Stimulated activated CD8-positive, alpha-beta memory T cell treated with anti-CD3 and anti-CD28 coated beads, Interleukin-4, amount 100 ng/mL, for 48 hours (primary cell): ENCODE results near the gene DEDD2.
"Not testable (repeated sequence)": the region's sequence is repeated elsewhere in the genome, so short reads cannot be mapped to it uniquely, and the experiment has no call there.

Experiments used
- DNase-seq: peaks from one replicate; pipeline ENCODE4 v3.0.0-alpha.2; 2020

Gene DEDD2

DNA sequence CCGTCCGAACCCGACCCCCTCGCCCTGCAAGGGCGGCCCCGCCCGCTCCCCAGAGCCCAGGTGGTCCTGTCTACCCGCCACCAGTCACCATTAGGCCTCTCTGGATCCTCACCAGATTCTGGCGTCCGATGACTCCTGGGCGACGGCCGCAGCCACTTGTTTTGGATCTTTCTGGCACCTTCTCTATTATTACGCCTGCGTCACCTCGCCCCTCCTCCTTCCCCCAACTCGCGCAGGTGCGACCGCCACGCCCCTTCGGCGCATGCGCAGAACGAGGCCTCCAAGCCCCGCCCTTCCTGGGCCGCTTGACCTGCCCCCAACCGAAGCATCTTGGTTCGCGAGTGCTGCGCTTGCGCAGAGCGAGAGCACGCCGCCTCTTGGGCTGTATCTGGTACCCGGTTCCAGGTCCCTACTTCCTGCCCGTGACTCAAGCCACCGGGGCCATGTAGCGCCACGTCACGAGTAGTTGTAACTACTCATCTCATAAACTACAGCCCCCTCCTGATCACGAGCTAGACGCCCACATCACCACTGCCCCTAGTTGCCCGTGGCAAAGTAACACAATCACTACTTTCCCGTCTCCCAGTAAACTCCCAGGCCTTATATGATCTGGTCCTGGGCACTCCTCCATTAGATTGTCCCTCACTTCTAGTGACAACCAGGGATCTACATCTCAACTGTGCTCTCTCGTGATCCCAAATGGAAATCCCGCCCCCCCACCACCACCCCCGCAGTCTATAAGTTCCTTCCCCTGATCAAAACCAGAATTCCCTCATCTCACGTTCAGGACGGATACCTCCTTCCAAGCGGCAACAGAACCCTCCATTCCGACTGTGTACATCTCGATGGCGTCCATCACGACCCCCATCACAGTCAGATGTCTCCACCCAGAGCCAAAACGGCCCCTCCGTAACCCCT, at the start of gene DEDD2:
TSS of gene DEDD2 (minus strand) at position 158 of the 918 bp plus-strand sequence. CDS start 670 bp downstream, outside the sequence.
- peak; percentile 100 for DNase-seq

- DNase-seq = not testable (repeated sequence)
Measured at GRCh38 chr19:42266928-42267603, 49.6 kb upstream of the DEDD2 start.

GRCh38 chr19:42266105-42266504, 48.6 kb upstream of the DEDD2 start:
- not testable (repeated sequence) for DNase-seq

- no peak for DNase-seq
Measured at GRCh38 chr19:42261763-42262162, 44.3 kb upstream of the DEDD2 start.

DNA sequence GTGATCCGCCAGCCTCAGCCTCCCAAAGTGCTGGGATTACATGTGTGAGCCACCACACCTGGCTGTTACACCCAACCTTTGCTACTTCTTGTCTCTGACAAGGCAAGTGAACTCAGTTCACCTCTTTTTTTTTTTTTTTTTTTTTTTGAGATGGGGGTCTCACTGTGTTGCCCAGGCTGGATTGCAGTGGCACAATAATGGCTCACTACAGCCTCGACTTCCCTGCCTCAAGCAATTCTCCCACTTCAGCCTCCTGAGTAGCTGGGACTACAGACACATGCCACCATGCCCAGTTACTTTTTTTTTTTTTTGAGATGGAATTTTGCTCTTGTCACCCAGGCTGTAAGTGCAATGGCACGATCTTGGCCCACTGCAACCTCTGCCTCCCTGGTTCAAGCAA, 40.4 kb upstream of the DEDD2 start:
- not testable (repeated sequence) for DNase-seq

GRCh38 chr19:42255766-42256745, 38.6 kb upstream of the DEDD2 start:
- DNase-seq = no peak

- DNase-seq = peak; percentile 94
Measured at GRCh38 chr19:42254850-42255765, 37.6 kb upstream of the DEDD2 start, which contains the start of gene ERF. Gene ERF (minus strand): TSS chr19:42255128. CDS start chr19:42254999, 129 bp downstream.

- peak; percentile 80 for DNase-seq
Measured at GRCh38 chr19:42254089-42254849, 36.8 kb upstream of the DEDD2 start.

GRCh38 chr19:42253245-42254088, 36.0 kb upstream of the DEDD2 start:
- DNase-seq = peak; percentile 72

- no peak for DNase-seq
Measured at GRCh38 chr19:42252365-42253244, 35.1 kb upstream of the DEDD2 start.

DNA sequence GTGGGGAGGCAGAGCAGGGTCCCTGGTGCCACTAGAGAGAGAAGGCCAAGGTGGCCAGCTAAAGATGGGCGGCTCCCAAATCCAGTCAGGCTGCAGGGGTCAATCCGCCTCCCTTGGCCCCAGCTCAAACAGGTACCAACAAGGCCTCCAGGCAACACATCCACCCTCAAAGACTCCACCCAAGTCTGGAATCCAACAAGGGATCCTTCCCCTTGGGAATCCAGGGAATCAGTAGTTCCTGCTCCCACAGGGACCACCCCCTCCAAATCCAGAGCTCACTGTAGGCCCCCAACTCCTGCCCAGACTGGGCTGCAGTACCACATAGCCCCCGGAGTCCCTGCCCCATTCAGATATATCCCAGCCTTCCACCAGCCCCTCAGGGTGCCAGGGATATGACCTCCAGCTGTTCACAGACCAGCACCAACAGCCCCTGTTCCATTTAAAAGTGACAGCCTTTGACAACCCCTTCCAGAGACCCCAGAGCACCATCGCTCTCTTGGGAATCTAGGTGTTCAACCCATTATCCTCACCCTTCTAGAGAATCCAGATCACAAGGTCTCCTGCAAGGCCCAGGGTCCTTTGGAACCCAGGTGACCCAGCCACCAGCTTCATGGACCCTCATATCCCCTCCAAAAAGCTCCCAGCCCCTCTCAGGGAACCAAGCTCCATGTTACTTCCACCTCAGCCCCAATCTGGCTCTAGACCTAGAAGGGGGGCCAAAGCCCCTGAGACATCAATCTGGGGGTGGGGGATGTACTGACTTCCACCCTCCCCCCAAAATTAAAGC, 34.3 kb upstream of the DEDD2 start:
- no peak for DNase-seq

DNA sequence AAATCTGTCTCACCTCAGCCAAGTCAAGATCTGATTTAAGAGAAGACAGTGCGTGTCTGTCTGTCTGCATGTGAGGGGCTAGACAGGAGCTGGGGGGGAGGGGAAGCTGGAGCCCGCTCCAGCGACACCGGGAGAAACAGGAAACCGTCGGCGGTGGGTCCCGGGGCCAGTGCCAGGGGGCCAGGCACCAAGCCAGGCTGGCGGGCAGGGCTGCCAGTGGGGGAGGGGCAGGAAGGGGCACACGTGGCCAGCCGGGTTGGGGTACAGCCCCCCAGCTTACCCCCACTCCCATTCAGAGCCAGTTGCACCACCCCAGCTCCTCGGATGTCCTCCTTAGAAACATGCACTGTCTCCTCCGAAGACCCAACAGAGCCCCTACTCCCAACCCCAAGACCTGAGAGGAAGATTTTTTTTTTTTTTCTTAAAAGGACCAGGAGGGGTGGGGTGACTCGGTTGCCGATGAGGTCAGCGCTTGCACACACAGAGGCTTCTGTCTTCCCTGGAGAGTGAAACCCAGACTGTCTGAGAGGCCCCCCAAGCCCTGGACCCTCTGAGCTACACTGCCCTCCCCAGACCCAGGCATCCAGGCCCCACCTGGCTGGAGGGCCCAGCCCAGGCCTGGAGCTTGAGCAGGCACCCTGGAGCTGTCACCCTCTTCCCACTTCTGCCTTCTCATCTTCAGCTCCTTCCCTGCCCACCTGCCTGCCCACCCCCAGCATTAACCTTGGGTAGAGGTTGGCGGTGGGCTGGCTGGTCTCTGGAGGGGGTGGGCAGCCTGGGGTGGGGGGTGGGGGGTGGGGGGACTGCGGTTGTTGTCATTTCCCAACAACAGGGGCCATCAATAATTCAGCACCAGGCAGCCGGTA, 33.4 kb upstream of the DEDD2 start:
- DNase-seq = peak; percentile 49

- DNase-seq = no peak
Measured at GRCh38 chr19:42250183-42250665, 32.7 kb upstream of the DEDD2 start.

DNA sequence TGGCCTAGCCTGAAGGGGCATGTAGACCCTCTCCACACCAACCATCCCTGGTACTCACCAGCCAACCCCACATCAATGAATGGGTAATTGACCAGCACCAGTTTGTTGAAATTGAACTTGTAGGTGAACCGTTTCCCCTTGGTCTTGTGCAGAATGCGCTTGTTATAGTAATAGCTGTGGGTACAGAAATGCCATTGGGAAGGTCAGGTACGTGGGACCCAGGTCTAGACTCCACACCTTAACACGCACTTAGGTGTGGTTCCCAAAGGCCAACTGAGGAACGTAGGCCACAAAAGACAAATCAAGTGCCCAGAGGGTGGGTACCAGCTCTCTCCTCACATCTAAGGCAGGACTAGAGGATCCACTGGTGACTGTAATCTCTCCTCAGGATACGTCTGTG, 32.3 kb upstream of the DEDD2 start:
- no peak for DNase-seq

GRCh38 chr19:42249149-42249750, 31.8 kb upstream of the DEDD2 start:
- DNase-seq = no peak
